VCaP (cell line): ENCODE results near the gene TMEM86B.

ENCODE experiments used
- H3K27ac ChIP-seq: fragments of 450-650 bp; 2 replicates; pipeline ENCODE4 v1.5.1; 2017
- TF ChIP-seq, protein P1 (sequence below): fragments of 450-650 bp; conservative IDR thresholded peaks from 2 replicates; pipeline ENCODE4 v1.5.1; 2017; ENCODE audit warnings: mild to moderate bottlenecking, moderate library complexity

Gene TMEM86B

GRCh38 chr19:55250262-55251036 is 21.9 kb upstream of the TMEM86B start:
- TF ChIP-seq, protein P1, sequence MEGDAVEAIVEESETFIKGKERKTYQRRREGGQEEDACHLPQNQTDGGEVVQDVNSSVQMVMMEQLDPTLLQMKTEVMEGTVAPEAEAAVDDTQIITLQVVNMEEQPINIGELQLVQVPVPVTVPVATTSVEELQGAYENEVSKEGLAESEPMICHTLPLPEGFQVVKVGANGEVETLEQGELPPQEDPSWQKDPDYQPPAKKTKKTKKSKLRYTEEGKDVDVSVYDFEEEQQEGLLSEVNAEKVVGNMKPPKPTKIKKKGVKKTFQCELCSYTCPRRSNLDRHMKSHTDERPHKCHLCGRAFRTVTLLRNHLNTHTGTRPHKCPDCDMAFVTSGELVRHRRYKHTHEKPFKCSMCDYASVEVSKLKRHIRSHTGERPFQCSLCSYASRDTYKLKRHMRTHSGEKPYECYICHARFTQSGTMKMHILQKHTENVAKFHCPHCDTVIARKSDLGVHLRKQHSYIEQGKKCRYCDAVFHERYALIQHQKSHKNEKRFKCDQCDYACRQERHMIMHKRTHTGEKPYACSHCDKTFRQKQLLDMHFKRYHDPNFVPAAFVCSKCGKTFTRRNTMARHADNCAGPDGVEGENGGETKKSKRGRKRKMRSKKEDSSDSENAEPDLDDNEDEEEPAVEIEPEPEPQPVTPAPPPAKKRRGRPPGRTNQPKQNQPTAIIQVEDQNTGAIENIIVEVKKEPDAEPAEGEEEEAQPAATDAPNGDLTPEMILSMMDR = no peak
- no peak overlapping the region for H3K27ac ChIP-seq

DNA sequence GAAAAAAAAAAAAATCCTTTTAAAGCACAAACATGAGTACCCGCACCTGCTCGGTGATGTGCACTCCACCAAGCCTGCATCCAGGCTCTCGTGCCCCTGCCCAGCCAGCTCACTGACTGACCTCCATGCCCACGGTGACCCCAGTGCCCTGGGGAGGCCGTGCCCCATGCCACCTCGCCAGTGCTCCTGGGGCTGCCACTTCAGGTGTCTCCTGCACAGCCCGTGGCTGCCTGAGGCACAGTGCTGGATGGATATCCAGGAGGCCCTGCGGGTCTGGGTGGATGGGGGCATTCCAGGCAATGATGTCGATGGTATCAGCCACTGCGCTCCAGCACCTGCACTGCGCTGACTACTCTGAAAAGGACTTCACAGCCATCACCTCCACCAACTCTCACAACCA is 21.3 kb upstream of the TMEM86B start:
- TF ChIP-seq, protein P1 = no peak
- no peak overlapping the region for H3K27ac ChIP-seq

DNA sequence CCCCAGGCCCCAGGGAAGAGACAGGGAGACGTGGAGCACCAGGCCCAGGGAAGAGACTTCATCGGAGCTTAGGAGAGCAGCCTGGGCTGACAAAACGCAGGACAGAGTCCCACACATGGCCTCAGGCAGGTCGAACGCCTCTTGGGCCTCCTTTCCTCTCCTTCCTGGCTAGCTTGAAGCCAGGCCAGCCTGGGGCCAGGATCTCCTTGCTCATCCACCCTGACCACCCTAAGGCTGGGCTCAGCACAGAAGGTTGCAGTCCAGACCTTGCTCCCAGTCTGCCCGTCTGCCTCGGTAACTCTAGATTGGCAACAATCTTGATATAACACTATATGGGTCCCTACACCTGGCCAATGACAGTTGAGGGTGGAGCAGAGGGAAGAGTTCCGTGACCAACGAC is 20.1 kb upstream of the TMEM86B start:
- H3K27ac ChIP-seq = no peak overlapping the region
- TF ChIP-seq, protein P1 = no peak

GRCh38 chr19:55248166-55248675 is 19.7 kb upstream of the TMEM86B start:
- no peak overlapping the region for H3K27ac ChIP-seq
- TF ChIP-seq, protein P1 = no peak

- TF ChIP-seq, protein P1 = no peak
- no peak overlapping the region for H3K27ac ChIP-seq
Measured at GRCh38 chr19:55247621-55248099, 19.1 kb upstream of the TMEM86B start.

GRCh38 chr19:55246462-55247451 is 18.2 kb upstream of the TMEM86B start:
- TF ChIP-seq, protein P1 = no peak
- H3K27ac ChIP-seq = no peak overlapping the region
